Astrocyte (in vitro differentiated cells and primary cell): ENCODE results near the gene CTDP1.

Source experiments
- EZH2 ChIP-seq: IDR thresholded peaks from 2 replicates; pipeline ENCODE4 v1.6.1; 2012; ENCODE audit warnings: mild to moderate bottlenecking, low read length, inconsistent platforms; ENCODE audit not compliant: insufficient read depth
- TF ChIP-seq, protein P1 (sequence below): IDR thresholded peaks from 2 replicates; pipeline ENCODE4 v1.5.1; 2011; ENCODE audit warnings: low read depth, mild to moderate bottlenecking, inconsistent platforms, low read length, moderate library complexity; ENCODE audit not compliant: insufficient read depth

GRCh38 chr18:79682894-79683625, 3.5 kb downstream of the CTDP1 start:
- TF ChIP-seq, protein P1, sequence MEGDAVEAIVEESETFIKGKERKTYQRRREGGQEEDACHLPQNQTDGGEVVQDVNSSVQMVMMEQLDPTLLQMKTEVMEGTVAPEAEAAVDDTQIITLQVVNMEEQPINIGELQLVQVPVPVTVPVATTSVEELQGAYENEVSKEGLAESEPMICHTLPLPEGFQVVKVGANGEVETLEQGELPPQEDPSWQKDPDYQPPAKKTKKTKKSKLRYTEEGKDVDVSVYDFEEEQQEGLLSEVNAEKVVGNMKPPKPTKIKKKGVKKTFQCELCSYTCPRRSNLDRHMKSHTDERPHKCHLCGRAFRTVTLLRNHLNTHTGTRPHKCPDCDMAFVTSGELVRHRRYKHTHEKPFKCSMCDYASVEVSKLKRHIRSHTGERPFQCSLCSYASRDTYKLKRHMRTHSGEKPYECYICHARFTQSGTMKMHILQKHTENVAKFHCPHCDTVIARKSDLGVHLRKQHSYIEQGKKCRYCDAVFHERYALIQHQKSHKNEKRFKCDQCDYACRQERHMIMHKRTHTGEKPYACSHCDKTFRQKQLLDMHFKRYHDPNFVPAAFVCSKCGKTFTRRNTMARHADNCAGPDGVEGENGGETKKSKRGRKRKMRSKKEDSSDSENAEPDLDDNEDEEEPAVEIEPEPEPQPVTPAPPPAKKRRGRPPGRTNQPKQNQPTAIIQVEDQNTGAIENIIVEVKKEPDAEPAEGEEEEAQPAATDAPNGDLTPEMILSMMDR = no peak
- TF ChIP-seq EZH2 = no peak
